Measurements from ENCODE around the gene MAGI2.

MAGI2 gene

DNA sequence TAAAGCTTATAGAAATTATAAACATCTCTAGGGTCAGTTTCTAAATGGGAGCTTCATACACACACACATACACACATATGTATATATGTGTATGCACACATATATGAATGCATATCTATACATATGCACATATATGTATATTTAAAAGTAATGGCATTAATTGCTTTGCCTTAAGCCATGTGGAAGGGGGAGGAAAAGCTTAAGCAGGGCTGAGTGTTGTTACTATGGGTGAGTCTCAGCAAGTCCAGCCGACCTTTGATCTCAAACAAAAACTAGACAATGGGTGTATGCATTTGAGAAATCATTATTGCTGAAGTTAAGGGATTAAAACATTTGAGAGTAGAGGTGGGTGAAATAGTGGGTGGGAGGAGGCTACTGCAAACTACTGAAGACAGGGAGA, 546.7 kb downstream of the MAGI2 start:
- no peak for DNase-seq (ENCODE audit: low spot score)

DNA sequence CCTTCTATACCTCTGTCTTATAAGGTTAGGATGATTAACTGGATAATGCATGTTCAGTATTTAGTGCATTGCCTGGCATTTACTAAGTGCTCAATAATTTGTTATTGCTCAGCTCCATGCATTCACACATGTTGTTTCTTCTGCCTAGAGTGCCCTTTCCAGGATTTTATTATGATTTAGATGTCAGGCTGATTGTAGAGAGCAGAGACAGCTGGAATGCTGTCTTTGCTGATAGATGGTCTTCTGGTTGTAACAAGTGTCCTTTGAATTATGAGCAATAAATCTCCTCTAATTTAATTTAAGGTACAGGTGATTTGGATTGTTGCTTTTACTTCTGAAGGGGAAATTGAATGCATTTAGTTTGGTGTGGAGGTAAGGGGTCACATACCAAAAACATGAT, 548.0 kb downstream of the MAGI2 start:
- no peak for DNase-seq (ENCODE audit: low spot score)

DNA sequence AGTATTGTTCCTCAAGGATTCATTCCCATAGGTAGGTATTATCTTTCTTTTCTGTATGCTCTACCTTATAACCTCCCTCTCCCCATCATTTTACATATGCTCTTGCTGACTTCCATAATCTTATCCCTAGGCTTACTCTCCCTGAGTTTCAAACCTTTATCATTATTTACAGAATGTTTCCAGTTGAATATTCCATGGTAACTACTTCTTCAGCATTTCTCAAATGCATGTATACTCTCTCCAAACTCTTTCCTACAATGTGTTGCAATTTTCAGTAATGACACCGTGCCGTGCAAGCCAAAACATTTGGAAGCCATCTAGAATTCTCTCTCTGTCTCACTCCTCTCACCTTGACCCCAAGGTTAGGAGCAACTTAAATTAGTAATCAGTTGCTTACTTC, 548.5 kb downstream of the MAGI2 start:
- no peak for DNase-seq (ENCODE audit: low spot score)

GRCh38 chr7:78901566-78901965, 551.9 kb downstream of the MAGI2 start:
- DNase-seq (ENCODE audit: low spot score) = no peak

- DNase-seq (ENCODE audit: low spot score) = no peak
These were observed 552.7 kb downstream of the MAGI2 start for GRCh38 chr7:78900806-78901205.

- no peak for DNase-seq (ENCODE audit: low spot score)
These were observed 558.1 kb downstream of the MAGI2 start for GRCh38 chr7:78895393-78895792.

GRCh38 chr7:78879206-78879605, 574.3 kb downstream of the MAGI2 start:
- DNase-seq (ENCODE audit: low spot score) = no peak

GRCh38 chr7:78873117-78873516, 580.4 kb downstream of the MAGI2 start:
- no peak for DNase-seq (ENCODE audit: low spot score)

GRCh38 chr7:78864339-78864738, 589.1 kb downstream of the MAGI2 start:
- no peak for DNase-seq (ENCODE audit: low spot score)

- DNase-seq (ENCODE audit: low spot score) = no peak
These were observed 590.2 kb downstream of the MAGI2 start for GRCh38 chr7:78863281-78863680.

DNA sequence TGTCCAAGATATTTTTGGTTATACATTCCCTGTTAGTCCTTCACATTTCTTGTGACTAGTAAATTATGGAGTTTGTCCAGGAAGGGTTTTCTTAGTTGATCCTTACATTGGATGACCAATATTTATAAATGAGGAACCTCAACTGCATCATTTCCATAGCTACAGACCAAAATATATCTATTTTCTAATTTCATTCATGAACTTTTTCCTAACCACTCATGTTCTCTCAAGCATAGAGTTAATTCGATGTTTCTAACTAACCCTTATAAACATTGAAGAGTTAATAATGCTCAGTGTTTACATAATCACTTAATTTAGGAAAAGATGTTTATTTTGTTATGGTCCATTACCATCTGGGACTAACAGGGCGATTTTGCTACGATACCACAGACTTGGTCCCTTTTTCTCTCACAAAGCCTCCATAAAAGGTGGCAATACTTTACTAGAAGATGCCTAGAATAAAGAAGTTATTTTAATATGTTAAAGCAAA, 591.0 kb downstream of the MAGI2 start:
- no peak for DNase-seq (ENCODE audit: low spot score)

GRCh38 chr7:78852951-78853350, 600.5 kb downstream of the MAGI2 start:
- DNase-seq (ENCODE audit: low spot score) = no peak

GRCh38 chr7:78850093-78850740, 603.2 kb downstream of the MAGI2 start:
- no peak for DNase-seq (ENCODE audit: low spot score)

GRCh38 chr7:78845155-78845554, 608.3 kb downstream of the MAGI2 start:
- DNase-seq (ENCODE audit: low spot score) = no peak

DNA sequence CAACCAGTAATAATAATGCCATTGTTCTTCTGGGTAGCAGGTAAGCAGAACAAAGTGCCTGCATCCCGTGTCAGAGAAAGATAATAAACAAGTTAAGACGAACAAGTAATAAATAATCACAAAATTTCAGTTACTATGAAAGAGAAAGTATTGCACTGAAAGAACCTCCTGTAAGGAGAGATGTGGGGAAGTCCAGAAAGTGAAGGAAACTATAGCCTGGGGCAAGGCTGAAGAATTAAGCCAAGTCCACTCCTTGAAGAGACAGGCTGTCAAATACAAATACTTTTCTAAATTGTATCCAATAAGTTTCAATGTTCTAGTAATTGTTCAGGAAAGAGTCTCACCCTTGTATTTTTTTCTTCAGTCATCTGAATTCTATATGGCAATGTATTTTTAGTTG, 611.4 kb downstream of the MAGI2 start:
- DNase-seq (ENCODE audit: low spot score) = no peak

- DNase-seq (ENCODE audit: low spot score) = no peak
These were observed 617.6 kb downstream of the MAGI2 start for GRCh38 chr7:78835897-78836296.

DNA sequence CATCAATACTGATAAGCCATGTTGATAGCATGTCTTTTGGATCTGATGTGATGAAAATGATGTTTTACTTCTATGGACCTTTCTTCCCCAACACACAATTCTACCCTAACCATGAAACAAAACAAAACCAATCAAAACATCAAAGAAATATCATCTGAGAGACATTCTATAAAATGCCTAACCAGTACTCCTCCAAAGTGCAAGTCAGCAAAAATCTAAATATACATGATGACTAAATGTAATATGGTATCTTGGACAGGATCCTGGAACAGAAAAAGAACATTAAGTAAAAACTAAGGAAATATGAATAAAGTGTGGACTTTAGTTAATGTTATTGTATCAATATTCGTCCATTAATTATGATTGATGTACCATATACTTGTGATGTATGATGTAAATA, 625.1 kb downstream of the MAGI2 start:
- DNase-seq (ENCODE audit: low spot score) = no peak

GRCh38 chr7:78803501-78804127, 649.9 kb downstream of the MAGI2 start:
- no peak for DNase-seq (ENCODE audit: low spot score)

DNA sequence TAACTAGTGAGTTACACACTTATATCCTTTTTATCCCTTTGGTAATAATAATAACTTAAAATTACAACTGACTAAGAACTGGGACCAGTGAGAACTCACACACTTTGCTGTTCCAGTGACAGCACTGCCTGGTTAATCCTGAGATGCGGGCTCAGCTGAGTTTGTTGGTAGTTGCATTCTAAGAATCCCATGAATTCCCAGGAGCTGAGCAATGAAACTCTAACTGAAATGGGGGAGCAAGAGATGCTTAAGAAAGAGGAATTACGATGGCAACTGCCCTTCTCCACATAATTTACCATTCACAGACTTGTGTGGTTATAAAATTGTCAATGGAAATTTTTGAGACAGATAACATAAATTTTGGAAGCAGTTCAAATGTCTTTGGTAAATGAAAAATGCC, 659.4 kb downstream of the MAGI2 start:
- no peak for DNase-seq (ENCODE audit: low spot score)

GRCh38 chr7:78792624-78793023, 660.8 kb downstream of the MAGI2 start:
- DNase-seq (ENCODE audit: low spot score) = no peak

DNA sequence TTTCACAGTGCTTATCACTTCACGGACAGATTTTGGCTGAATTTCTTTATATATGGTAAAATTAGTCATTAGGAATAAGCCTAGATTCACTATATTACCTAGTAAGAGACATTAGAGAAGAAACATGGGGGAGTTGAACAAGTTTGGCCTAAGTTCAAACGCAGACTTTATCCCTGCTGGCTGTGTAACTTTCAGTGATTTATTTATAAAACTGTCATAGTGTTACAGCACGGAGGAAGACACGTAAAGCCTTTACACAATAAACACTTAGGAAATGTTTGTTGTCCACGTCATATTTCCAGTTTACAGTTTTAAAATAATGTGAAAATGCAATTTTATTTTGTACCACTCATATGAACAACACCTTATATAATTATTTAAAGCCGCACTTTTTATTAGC, 661.5 kb downstream of the MAGI2 start:
- DNase-seq (ENCODE audit: low spot score) = no peak

GRCh38 chr7:78788464-78788863, 665.0 kb downstream of the MAGI2 start:
- no peak for DNase-seq (ENCODE audit: low spot score)

DNA sequence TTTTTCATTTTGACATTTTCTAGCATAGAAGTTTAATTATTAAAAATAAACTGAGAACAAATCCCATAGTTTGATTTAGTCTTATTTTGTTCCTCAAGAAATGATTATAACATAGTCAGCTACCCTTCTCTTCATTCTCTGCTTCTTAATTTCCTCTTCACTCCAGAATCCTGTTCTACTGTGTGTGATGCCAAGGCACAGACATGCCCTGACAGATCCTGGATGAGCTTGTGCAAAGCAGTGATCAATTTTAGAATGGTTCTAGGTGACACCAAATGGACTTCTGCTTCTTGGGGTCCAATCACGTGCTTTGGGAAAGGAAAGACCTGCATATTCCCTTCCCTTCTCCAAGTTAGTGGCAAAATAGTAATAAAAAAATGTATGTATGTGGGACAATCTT, 665.6 kb downstream of the MAGI2 start:
- no peak for DNase-seq (ENCODE audit: low spot score)

GRCh38 chr7:78786055-78786454, 667.4 kb downstream of the MAGI2 start:
- no peak for DNase-seq (ENCODE audit: low spot score)
